Islet precursor cell (in vitro differentiated cells): ENCODE results near the gene GRHPR.
"Not testable (repeated sequence)": the region's sequence is repeated elsewhere in the genome, so short reads cannot be mapped to it uniquely, and the experiment has no call there.

Experiments
- DNase-seq: peaks from one replicate; pipeline ENCODE4 v3.0.0-alpha.2; 2018

The GRHPR gene

DNA sequence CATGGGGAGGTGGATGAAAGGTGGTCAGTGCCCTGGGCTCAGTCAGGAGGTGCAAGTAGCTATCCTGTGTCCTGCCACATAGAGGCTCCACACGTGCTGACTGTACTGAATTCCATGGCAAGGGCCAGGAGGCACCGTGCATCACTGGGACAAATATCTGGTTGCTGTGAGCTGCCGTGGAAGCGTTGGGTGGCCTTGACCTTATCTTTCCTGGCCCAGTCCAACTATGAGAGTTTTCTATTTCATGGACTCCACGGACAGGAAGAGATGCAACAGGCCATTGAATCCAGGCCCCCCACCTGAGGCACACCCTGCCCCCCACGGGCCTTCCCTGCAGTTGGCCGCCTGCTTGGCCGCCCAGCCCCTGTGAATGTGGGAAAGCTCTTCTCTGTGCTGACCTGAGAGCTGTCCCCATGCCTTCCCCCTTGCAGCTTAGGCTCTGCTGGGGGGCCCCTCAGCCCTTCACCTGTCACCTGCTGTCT lies 1.7 kb downstream of the GRHPR start:
- no peak for DNase-seq

DNA sequence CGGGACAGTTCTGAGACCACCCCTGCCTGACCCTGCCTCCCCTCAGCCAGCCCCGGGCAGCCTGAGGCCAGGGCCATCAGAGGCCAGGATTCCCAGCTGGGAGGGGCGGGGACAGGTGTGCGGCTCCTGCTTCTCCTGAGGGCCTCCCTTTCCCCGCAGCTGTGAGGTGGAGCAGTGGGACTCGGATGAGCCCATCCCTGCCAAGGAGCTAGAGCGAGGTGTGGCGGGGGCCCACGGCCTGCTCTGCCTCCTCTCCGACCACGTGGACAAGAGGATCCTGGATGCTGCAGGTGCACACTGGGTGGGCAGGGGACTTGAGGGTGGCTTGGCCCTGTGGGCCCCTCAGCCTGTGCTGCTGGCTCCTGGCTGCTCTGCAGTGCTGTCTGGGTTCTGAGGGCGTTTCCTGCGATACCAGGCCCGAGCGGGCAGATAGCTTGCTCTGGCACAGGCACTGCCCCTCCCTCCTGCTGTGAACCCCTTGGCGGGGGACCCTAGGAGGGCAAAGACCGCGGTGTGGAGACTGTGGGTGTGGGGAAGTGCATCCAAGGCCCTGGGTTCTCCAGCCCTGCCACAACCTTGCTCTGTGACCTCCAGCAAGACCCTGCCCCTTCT lies 2.3 kb downstream of the GRHPR start:
- DNase-seq, result no peak

DNA sequence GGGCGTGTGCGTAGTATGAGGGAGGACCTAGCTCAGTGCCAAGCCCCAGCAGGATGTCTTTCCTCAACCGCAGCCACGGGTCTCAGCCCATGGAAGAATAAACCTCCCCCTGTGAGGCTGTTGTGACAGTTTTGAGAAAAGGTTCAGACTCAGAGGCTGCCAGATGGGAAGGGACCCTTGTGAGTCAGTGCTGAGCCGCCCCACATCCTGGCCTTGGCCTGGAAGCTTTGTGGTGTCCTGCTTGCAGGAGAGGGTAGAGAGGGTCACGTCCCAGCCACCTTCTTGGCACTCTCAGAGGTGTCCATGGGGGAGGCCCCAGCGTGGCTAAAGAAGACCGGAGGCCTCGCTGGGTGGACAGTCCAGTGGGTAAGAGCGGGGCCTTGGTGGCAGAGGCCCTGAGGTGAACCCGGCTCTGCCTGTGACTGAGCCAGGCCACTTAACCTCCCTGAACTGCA lies 2.8 kb downstream of the GRHPR start:
- DNase-seq, result no peak

DNA sequence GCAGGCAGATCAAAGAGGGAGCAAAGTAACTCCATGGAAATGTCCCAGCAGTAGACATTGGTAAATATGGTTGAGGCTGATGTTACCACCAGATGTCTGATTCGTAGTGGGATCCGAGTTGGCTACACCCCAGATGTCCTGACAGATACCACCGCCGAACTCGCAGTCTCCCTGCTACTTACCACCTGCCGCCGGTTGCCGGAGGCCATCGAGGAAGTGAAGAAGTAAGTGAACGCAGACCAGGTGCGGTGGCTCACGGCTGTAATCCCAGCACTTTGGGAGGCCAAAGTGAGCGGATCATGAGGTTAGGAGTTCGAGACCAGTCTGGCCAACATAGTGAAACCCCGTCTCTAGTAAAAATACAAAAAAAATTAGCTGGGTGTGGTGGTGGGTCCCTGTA lies 3.9 kb downstream of the GRHPR start:
- DNase-seq, result not testable (repeated sequence)

DNA sequence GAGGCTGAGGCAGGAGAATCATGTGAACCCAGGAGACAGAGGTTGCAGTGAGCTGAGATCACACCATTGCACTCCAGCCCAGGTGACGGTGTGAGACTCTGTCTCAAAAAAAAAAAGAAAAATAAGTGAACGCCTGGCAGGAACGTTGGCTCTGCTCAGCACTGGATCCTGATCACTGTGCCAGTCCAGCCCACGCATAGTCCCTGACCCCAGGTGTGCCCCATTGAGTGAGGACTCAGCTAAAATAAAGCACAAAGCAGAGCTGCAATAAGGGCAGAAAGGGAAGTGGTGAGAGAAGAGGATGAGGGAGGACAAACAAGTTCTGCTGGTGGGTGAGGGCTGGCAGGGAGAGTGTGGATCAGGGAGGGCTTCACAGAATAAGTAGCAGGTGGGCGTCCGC lies 4.3 kb downstream of the GRHPR start:
- DNase-seq, result no peak

DNA sequence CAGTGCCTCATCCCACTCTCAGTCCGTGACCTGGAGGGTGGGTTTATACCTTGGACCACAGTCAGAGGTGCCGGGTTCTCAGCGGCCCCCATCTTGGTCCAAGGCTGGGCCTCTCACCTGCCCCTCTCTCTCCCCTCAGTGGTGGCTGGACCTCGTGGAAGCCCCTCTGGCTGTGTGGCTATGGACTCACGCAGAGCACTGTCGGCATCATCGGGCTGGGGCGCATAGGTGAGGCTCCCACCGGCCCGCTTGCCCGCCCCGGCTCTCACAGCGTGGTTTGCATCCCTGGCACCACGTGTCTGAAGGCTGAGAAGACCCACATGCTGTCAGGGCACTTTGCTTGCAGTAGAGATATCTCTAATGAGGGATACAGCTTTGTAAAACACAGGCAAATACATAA lies 5.8 kb downstream of the GRHPR start:
- no peak for DNase-seq

DNA sequence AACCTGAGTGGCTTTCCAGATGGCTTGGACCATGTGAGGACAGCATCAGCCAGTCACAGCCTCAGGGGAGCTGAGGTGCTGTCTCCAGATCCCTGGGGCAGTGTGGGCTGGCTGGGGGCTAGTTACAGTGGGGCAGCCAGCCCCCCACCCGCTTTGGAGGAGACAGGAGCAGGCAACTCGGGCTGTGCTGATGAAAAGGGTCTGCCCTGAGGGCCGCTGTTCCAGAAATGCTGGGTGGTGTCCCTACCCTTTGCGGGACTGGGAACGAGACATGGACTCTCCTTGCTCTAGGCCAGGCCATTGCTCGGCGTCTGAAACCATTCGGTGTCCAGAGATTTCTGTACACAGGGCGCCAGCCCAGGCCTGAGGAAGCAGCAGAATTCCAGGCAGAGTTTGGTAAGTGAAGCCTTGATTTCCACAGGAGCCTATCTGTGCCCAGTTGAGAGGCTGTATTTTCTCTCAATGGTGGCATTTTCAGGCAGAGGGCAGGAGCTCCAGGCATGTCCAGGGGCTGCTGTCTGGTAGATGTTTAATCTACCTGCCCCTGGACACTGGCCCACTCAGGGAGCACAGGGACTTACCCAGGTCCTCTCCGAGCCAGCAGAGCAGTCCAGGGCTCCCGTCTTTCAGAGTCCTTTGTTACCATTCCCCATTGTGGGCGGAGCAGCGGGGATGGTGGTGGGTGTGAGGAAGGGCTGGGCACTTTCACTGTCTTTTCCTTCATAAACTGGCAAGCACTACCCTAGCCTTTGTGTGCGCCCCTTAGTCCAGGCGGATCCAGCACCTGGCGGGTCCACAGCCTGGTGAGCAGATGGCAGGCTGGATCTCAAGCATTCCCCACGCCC lies 7.2 kb downstream of the GRHPR start:
- DNase-seq, result no peak

DNA sequence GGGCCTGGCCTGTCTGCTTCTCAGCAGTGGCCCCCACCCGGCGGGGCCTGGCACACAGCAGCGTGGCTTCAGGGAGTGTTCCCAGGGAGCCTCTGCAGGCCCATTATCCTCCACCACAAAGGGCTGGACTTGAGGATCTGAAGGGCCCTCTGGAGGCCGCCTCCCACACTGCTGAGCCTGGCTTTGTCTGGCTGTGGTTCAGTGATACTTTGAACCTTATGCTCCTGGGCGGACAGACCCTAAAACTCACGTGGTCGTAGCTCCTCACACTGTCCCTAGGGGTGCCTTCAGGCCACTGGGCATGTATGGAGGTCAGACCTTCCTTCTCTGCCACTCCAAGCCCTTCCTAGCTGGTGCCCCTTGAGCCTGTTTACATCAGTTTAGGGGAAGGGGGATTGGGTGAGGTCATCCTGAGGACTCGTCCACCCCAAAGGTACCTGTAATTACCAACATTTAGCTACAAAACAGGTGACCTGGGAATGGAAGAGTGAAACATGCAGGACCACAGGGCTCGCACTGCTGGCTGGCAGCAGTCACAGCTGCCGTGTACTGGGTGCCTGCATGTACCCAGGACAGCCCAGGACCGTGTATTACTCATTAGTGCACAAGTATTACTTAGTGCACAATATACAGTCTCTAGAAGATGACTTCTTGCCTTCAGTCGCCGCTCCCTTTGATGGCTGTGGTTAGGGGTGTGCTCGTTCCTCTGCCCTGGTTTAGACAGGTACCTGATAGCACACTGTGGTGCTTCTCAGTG lies 8.5 kb downstream of the GRHPR start:
- DNase-seq, result peak; percentile 82

DNA sequence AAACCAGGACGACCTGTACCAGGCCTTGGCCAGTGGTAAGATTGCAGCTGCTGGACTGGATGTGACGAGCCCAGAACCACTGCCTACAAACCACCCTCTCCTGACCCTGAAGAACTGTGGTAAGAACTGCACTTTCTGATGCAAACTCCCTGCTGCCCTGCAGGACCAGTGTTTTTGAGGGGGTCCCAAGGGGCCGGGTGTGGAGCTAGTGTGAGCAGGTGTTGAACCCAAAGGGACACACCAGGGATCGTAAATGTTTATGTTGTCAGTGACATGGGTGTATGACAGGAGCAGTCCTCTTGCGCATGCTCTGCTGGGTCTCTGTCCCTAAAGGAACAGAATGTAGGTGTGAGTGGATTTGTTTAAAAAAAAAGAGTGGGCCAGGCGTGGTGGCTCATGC lies 9.5 kb downstream of the GRHPR start:
- no peak for DNase-seq

DNA sequence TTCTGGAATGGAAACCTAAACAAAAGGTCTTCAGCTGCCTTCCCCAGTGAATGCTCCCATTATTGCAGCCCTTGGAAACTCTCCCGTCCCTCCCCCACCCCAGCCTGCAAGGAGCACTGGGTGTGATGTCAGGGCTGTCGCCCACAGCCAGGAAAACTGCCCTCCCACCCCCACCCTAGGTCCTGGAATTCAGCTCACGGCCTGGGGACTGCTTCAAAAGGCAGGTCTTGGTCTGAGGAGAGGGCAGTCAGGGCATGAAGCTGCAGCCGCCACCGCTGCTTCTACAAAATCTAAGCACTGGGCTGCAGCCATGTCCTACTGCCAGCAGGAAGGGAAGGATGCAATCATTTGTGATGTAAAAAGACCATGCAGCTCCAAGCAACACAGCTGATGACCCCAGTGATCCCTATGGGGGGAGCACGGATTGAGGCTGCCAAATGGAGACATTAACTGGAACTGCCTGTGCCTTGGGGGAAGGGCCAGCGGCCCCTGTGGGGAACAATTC lies 11.4 kb downstream of the GRHPR start:
- no peak for DNase-seq

DNA sequence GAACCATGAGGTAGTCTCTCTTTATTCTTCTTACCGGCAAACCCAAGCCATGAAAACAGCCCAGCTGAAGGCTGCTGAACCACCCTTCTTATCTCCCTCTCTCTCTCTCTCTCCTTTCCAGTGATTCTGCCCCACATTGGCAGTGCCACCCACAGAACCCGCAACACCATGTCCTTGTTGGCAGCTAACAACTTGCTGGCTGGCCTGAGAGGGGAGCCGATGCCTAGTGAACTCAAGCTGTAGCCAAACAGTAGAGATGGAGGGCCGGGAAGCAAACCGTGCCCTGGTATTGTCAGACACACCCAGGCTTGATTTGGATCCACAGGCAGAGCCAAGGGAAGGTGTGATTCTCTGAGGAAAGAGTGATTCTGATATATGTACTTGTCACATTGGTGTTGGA lies 14.0 kb downstream of the GRHPR start:
- DNase-seq, result no peak

DNA sequence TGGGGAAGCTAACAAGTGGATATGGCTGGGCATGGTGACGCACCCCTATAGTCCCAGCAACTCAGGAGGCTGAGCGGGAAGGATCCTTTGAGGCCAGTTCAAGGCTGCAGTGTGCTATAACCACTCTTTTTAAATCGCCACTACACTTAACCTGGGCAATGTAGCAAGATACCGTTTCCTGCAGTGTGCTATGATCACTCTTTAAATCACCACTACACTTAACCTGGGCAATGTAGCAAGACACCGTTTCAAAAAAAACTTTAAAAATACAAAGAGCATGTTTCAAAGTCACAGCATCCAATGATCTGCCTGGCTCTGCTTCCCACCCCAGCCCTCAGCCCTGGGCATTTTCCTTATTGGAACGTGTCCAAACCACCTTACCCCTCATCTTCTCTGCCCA lies 14.5 kb downstream of the GRHPR start:
- no peak for DNase-seq

DNA sequence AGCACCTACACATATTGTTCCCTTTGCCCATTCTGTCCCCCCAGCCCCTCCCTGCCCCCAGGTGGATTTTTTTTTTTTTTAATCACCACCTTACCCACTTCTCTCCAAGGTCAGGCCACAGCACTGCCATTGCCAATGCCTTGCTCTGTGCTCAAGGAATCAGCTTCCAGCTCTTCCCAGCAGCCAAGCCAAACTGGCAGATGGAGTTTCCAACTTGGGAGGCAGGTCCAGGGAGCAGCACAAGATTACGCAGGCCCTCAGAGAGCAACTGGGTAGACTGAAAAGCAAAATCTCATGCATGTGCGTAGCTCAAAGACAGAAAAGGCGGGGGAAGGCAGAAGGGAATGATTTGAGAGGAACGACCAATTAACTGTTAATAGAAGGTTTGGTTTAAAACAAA lies 15.1 kb downstream of the GRHPR start:
- no peak for DNase-seq

DNA sequence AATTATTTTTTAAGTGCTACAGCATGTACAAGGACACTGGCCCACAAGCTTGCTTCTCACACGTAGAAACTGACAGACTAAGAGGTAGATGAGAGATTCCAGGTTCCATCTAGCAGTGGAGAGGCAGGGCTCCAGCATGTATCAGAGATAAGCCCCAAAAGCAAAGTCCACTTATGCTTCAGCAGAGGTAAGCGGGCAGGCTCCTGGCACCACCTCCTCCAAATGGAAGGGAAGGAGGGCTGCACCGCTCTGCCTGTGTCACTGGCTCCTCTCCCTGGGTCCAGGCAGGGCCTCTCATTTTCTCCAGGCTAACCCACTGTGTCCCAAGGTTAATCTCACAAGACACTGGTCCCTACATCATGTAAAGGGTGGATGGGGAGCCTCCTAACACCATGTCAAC lies 15.9 kb downstream of the GRHPR start:
- DNase-seq, result no peak

DNA sequence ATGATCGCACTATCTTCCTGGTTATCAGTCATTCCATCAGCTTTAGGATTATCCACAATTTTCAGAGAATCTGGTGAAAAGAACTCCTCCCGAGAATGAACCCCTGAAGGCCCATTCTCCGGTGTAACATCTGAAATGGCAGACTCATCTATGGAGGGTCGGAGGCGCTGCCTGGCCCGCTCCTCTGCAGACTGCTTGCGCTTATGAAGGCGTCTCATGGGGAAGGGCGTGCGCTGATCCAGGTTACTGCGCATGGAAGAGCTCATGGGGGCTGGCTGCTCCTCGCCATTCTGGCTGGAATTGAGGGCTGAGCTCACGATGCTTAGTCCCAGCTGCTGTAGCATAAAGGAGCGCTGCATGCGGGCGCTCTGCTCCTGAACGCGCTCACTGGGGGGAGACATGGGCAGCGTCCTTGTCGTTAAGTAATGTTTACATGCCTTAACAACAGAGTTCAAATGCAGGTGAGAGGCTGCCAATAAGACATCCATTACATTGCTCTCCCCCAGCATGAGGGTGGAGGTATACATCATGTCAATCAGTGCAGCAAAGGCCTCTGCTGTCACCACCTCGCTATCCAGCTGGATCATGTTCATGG lies 19.4 kb downstream of the GRHPR start:
- no peak for DNase-seq

DNA sequence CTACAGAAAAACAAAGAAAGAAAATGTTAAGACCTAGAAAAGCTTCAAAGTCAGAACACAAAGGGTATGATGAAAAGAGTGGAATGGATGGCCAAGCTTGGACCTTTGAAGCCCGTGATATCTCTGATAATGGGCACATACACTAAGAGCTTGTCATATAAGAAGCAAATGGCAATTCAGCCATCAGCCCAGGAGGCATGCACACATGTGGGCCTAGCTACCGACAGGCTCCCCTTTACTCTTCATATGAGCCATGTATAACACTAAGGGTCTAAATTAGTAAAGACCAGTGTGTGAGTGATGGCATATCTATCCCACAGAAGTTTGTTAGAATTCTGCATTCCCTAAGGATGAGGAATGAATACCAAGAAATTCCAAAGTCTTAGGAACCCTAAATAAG lies 20.1 kb downstream of the GRHPR start:
- no peak for DNase-seq

DNA sequence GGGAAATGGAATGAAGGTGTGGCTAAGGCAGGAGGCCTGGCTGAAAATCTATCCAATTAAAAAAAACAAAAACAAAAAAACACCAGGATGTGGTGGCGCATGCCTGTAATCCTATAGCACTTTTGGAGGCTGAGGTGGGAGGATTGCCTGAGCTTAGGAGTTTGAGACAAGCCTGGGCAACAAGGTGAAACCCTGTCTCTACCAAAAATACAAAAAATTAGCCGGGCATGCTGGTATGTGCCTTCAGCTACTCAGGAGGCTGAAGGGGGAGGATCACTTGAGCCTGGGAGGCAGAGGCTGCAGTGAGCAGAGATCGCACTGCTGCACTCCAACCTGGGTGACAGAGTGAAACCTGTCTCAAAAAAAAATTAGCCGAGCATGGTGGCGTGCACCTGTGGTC lies 21.1 kb downstream of the GRHPR start:
- DNase-seq, result no peak

DNA sequence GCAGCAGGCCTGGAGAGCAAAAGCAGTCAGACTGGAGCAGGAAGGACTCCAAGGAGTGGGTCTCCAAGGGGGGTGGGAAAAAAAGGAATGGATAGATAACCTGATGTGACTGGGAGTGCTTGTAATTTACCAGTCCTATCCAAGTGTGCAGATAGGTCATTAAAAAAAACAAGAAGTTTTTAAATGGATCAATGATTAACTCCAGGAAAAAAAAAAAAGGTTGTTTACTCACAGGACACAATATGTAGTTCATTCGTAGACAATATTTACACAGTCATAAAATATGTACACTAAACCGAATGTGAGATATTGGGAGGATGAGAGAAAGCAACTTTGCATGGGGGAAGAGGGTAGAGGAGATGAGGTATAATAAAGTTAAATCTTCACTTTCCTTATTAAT lies 22.4 kb downstream of the GRHPR start:
- no peak for DNase-seq

DNA sequence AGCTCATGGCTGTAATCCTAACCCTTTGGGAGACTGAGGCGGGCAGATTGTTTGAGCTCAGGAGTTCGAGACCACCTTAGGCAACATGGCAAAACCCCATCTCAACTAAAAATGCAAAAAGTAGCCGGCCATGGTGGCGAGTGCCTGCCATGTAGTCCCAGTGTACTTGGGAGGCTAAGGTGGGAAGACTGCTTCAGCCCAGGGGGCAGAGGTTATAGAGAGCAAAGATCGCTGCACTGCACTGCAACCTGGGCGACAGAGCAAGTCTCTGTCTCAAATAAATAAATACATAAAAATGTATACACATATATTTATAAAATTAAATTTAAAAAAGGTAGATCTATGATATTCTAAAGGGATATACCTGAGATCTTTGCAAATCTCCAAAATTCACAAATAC lies 23.3 kb downstream of the GRHPR start:
- DNase-seq, result no peak

DNA sequence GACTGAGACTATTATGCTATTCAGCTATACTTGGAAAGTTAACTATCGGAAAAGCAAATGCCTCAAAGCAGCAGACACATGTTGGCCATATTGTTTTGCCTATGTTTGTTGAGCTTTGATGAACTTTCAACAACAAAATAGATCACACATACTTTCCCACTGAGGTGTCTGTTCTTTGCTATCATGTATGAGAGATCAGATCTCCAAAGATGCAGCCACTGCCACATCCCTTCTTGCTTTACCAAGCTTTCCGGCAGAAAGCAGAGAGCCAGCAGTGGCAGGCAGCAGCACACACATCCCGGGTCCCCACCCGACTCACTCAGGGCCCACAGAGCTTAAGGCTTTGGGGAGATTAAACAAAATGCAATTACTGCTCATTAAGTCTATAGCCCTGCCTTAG lies 23.9 kb downstream of the GRHPR start:
- no peak for DNase-seq

DNA sequence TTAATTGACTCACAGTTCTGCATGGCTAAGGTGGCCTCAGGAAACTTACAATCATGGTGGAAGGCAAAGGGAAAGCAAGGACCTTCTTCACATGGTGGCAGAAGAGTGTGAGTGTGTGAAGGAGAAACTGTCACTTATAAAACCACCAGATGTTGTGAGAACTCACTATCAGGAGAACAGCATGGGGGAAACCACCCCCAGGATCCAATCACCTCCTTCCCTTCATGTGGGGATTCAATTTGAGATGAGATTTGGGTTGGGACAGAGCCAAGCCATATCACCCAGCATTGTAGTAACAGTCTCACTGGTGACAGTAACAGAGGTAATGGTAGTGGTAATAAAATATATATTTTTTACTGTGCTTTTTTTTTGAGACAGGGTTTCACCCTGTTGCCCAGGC lies 24.6 kb downstream of the GRHPR start:
- DNase-seq, result no peak

DNA sequence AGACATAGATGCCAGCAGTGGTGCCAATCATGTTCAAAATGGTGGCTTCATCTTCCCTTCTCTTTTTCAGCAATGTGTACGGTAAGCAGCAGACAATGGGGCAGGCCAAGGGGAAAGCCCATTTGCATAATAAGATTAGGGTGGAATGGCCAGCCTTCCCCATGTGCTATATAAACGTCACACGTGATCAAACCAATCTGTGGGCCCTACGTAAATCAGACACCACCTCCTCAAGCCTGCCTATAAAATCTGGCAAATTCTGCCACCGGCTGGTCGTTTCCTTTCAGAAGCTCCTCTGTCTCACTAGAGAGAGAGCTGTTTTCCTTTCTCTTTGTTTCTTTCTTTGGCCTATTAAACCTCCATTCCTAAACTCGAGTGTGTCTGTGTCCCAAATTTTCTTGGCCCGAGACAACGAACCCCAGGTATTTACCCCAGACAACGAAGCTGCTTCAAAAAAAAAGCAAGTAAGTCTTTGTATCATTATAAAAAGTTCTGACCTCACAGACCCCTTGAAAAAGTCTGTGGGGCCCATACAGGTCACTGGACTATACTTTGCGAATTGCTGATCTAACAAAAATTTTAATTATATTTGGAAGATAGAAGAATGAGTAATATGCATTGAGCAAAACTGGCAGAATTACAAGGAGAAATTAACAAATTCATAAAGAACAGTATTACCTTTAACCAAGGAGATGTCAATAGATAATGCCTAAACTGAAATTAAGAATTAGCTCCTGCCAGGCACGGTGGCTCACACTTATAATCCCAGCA lies 27.6 kb downstream of the GRHPR start:
- DNase-seq, result no peak
